Hematopoietic multipotent progenitor cell treated with erythropoietin and hydrocortisone succinate and interleukin-3 and kit ligand, for 4 days (in vitro differentiated cells): ENCODE measurements around the gene SDCCAG8.
A peak's percentile ranks its signal among the peaks of the same experiment; 100 is the strongest.

Experiments used
- DNase-seq: peaks from one replicate; pipeline ENCODE4 v3.0.0-alpha.2; 2015

SDCCAG8 gene

DNA sequence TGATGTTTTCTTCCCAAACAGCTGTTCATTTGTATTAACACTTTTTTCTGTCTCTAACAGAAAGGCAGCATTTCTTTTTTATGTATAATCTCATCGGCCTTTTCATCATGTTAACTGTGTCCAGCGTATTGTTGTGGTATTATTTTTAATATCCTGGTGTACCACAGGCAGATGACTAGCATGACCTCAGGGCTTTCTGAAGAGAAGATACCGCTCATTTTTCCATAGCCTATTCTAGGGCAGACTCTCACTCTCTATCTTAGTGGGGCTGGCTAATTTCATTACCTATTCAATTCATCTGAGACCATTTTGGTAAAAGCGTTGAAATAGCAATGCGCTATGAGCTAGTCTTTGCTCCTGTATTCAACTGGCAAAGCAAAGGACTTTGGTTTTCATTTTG lies 209.9 kb downstream of the SDCCAG8 start:
- no peak for DNase-seq

DNA sequence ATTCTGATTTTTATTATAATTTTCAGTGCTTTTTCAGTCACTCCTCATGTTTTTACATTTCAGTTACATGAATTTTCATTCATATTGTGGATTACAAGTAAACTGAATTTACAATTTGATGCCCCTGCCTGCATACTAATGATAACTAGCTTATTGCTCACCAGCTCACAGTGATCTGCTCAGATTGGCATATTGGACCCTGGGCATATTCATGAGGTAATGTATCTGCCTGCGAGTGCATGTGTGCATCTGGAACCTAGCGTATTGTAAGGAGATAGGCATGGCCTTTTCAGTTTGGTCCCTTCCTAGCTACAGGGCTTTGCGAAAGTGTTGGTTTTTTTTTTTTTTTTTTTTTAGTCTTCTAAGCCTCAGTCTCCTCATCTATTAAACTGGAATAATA lies 213.7 kb downstream of the SDCCAG8 start:
- DNase-seq: no peak

DNA sequence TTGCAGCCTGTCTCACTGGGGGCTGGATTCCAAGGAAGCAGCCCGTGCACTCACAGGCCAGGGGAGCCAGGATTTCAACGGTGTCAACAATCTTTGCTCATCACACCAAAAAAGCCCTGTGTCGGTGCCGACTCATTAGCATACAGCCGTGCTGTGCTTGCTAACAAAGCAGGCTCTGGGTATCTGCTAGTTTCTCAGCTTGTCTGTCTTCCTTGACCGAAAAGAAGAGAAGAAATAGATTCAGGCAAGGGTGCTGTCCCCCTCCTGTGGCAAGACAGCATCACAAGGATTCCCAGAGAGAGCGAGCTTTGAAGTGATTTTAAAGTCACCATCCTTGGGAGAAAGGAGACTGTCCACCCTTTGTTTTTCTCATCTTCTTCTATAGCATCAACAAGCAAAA lies 214.7 kb downstream of the SDCCAG8 start:
- DNase-seq: no peak

DNA sequence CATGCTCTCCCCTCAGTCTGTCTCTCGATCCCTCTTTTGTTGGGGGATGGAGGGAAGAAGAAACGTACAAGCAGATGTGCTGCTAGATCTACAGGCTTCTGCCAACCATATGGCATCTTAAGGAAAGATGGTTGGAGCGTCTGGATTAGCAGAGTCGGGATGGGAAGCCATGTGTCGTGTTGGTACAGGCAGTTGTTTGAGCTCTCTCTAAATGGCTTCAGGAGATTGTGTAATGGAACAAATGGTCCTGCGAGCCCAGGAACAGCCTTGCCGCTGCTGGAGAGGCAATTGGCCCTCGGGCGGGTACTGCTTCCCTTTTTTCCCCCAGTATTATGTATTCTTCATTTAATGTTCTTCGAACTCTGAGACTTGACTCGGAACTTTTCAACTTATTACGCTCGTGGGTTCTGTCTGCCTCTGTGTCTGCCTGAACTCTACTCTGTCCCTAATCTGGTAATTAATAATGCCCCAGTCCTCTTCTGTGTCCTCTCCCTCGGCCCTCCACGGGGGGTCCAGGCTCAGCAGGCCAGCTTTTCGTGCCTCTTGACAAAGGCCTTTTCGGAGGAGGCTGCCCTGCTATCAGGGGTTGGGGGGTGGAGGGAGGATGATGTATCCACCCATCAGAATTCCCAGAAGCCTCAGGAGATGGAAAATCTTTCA lies 215.3 kb downstream of the SDCCAG8 start:
- peak; percentile 32 for DNase-seq

DNA sequence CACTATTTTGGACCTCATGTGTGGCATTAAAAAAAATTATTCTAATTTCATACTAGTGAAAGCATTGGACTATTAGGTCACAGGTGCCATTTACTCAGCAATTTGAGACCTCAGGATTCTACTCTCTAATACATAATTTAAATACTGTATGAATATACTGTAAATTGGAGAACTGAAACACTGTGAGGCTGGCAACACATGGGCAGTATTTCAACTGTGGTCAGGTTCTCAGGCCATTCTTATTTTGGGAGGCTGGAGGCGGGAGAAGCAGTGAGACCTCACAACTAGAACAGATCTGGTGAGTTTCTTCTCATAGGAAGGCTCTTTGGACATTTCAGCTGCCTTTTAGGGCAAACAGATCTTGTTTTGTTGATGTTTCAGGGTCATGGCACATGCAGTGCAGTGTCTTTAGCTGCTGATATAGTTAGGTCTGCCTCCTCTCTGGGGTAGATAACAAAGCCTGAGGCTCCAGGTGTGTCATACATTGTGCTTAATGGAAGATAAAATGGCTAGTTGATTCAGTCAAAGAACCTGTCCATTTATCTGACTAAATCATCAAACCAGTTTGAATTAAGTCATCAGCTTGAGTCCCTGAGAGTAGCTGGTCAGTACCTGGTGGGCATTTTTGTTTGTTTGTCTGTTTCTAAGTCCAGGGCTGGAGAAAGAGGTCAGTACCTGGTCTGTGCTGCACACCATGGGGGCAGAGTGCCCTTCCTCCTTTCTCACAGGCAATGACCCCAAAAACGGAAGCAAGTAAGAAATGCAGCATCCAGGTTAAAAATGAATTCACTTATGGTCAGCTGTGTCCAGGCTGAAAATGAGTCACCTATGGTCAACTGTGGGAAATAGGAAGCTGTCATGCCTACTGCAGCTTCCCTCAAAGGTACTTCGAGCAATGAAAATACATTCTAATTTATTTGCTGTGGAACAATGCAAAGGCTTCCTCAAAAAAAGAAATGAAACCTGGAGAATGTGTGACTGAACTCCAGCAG lies 216.2 kb downstream of the SDCCAG8 start:
- DNase-seq: peak; percentile 30

DNA sequence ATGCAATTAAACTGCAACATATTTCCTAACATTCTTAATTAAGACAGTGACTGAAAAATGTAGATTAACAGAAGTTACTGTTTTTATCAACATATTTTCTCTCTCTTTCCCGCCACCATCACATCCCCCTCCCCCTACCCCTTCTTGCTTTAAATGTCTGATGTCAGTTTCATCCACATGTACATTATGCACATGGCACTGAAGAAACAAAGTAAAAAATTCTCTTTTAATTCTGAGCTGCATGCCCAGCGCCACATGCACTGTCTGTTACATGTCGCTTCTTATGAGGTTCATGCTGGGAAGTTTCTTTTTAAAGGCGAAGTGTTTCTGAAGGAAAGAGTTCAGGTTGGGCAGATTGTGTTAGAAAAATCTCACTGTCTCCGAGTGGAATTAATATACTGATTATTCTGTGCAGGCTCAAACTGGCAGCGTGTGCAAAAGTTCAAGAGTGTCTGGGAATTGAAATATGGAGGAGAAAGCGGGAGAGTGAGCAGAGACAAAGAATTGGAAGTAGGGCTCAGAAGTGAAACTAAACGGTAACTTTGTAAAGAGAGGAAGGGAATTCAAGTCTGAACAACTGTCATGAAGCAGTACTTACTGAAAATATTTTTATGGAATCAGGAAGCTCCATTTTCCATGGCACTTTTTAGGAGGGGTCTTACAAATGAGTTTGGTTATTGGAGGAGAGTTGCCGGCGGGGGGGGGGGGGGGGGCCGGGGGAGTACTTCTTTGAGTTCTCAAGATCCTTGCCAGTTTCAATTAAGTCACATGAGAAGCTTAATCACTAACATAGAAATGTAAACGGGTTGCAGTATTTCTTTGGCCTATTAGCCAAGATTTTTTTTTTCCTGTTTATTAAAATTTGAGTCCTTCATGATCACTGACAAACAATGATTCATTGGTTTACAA lies 217.6 kb downstream of the SDCCAG8 start:
- peak; percentile 62 for DNase-seq

DNA sequence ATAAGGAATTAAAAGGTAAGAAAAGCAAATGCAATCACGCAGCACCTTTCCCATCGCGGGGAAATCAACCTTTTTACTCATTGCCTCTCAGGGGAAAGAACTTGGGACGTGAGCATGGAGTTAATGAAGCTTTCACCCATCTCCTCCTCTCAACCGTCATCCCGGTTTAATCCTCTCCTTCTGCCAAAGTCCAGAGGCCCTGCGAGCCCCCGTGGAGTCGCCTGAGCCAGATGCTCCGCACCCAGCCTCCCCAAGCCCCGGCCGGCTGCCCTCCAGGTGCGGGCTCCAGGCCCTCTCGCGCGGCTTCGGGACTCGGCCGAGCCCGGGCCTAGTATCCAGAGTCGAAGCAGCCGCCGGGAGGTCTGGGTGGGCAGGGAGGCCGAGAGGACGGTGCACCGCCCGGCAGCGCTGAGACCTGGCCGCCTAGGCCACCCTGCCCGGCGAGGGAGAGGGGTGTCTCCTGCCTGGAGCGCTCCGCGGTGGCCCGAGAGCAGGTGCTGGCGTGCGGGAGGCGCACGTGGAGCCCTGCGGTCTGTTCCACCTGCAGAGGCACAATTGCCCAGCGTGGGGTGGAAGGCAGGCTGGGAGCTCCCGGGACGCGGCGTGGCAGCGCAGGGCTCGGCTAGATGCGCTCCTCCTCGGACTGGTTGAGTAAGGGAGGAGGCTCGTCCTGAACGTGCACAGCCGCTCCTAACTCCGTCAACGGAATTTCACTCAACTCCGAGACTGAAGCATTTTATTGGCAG lies 218.5 kb downstream of the SDCCAG8 start:
- DNase-seq: no peak

DNA sequence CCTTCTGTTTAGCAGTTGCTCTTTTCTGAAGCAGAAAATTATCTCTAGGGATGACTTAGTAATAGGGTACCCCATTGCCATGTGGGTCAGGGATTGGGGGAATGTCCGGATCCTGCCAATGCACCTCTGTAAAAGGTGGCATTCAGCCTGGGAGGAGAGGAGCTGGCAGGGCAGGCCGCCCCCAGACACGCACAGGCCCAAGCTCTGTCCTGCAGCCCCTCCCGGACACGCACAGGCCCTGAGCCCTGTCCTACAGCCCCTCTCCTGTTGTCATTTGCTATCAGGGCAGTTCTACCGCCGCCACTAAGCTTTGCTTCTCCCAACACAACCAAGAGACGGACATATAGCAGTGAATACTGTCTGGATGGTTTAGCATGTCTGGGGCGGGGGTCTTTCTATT lies 219.1 kb downstream of the SDCCAG8 start:
- DNase-seq: no peak

DNA sequence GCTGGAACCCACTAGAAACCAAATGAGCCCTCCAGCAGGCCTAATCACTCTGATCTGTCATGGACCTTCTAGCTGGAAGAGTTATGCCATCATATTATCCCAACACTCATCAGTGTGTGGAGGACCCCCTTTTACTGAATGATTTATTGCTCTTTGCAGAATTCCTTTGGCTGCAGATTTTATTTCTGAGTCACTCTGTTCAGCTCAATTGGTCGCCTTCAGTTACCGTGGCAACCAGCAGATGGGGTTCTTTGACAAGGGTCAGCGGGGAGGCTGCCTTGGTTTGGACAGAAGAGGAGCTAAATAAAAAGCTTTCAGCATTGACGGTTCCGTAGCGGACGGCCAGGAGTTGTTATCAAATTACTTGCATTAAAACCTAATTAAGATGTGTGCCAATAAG lies 220.1 kb downstream of the SDCCAG8 start:
- peak; percentile 62 for DNase-seq

DNA sequence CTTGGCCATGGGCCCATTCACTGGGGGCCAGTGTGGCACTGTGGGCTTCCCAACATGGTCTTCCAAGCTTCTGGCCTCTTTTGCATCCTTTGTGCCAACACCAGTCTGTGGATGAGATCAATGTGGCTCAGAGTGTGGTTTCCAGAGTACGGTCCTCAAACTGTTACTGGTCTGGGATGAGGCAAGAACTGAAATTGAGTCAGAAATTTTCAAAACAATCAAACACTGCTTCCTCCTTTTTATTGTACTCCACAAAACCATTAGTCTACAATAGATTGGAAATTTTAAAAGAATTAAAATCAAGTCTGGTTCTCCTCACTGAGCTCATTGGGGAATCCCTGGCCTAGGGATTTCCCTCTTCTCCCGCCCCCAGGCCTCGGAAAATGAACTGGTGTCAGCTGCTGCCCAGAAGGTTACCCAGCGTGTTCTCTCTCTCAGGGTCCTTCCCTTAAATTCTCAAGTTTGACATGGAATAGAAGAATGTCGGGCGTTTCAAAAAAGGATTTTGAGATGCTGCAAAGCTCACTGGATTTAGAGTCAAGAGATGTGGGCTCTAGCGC lies 222.0 kb downstream of the SDCCAG8 start:
- DNase-seq: peak; percentile 56

DNA sequence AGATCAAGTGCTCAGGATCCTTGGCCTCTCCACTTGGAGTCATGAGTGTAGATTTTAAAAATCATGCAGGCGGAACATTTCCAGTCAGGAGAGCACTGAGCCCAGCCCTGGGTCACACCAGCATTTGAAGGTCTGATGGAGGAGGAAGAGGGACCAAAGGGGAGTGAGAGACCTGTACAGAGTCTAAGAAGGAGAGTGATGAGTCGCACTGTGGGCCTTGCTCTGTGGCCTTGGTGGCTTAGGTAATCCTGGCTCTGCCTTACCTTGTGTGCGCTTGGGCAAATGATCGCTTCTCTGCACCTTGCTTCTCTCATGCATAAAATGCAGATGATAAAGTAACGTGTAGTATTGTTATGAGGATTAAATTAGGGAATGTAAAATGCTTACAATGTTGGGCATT lies 225.3 kb downstream of the SDCCAG8 start:
- DNase-seq: no peak

DNA sequence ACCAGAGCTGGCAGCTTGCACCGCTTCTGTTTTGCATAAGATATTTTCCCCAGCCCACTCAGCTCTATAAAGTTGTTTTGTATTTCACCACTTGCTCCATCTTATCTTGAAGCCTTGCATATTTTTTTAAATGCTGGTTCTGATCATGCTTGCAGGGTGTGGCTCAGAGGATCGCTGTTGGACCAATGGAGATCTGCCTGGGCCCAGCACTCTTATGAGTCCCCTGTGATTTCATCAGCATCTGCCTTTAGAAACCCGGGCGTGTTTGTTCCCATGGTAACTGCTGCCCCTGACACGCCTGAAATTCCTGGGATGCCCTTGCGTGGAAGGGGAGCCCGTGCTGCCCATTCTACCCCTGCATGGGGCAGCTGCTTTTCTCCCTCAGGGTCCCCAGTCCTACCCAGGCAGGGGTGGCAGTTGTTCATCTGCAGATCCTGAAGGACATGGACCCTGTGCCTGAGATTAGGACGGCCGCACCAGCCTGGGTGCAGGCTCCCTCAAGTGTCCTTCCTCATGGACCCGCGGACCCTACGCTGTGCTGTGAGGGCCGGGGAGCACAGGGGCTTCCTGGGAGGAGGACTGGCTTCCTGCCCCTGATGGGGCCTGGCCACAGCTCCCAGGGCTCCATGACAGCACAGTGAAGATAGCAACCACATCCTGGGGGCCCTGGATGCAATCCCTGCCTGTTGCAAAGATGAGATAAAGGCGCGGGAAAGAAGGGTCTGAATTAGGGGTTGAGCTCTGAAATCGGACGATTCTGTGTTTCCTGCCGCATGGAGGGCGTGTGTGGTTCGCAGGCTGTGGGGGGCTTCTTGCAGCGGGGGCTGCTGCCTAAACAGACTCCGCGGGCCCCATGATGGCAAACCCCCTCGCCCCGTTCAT lies 226.5 kb downstream of the SDCCAG8 start:
- DNase-seq: peak; percentile 77

DNA sequence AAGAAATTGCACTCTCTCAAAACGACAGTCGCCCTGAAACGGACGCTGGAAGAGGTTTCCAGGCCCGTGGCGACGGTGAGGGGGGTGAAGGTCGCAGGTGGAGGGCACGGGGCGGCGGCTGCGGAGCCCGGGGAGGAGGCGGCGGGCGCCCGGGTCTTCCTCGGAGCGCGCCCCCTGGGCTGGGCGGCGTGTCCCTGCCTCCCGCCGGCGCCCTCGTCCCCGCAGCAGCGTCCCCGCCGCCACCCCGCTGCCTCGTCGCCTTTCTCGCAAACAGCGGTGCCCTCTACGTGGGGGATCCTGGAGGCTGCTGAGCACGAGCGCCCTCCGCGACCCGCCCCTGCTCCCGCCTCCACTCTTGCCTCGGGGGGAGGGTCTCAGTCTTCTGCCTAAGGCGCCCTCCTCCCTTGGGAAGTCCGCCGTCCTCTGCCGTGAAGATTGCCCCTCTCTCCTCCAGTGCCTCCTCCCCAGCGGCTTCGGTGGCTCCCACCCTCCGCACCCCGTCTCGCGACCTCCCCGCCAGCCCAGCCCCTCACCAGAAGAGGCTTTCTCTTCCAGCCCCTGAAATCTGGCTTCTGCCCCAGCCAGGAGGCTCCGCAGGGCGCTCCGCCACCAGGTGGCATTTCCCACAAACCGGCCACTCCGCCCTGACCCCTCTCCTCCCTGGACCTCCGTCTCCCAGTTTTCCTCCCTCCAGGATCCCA lies 227.4 kb downstream of the SDCCAG8 start:
- peak; percentile 46 for DNase-seq

DNA sequence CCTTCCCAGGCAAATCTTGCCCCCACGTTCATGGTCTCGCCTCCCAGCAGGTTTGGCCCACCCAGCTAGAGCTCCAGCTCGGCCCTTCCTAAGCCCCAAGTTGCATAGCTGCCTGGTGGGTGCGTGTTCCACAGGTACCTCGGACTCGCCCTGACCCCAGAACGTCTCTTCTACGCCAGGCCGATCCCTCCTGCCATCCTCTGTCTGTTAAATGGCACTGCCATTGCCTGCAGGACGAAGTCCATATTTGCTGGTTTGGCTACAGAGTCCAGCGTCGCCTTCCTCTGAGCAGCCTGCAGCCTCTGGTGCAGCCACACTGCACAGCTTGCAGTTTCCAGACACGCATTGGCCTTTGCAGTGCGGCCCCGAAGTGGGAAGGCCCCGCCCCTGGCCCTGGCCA lies 228.1 kb downstream of the SDCCAG8 start:
- DNase-seq: no peak

DNA sequence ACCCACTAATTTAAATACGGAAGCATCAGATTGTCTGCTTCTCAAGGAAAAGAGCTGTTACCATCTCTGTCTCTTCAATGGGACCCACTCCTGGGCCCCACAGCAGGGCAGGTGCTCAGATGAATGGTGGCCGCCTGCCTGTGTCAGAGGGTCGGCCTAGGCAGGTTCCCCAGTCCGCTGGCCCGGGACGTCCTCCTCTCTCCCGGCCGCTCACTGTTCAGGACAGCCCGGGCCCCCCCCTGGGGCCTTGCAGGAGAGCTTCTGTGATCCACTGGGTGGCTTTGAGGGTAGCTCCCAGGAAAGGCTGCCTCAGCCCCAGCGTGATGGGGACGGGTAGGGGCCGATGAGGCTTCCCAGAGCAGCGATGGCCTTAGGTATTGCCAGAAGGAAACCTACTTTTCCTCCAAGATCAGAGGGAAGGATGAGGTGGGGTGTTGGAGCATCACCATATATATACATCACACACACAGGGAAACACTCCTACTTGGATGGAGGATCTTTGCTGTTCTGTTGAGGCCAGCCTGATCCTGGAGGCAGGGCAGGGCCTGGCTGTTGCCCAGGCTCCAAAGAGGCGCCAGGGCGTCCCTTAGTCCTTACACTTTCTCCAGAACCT lies 231.3 kb downstream of the SDCCAG8 start:
- DNase-seq: no peak

DNA sequence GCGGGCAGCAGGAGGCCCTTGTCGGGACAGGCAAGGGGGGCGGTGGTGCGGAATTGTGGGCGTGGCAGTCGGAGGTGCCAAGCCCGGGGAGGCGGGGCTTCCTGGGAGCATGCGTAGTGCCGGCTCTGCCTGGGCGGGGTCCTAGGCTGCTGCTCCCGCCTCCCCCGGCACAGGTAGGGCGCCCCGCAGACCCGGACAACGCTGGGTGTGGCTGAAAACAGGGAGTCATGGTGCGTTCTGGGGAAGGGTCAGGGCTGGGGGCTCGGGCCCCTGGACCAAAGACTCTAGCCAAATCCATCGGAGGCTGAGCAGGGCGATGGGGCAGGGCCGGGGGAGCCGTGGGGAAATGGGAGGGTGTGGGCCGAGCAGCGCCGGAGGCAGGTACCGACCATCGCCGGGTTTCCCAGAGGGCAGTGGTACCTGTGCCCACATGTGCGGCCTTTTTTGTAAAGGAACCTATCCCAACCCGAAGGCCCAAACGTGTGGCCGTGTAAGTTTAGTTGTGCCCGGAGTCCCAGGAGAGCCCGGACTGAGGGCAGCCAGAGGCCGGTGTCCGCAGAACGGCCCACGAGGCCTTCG lies 231.9 kb downstream of the SDCCAG8 start:
- no peak for DNase-seq

DNA sequence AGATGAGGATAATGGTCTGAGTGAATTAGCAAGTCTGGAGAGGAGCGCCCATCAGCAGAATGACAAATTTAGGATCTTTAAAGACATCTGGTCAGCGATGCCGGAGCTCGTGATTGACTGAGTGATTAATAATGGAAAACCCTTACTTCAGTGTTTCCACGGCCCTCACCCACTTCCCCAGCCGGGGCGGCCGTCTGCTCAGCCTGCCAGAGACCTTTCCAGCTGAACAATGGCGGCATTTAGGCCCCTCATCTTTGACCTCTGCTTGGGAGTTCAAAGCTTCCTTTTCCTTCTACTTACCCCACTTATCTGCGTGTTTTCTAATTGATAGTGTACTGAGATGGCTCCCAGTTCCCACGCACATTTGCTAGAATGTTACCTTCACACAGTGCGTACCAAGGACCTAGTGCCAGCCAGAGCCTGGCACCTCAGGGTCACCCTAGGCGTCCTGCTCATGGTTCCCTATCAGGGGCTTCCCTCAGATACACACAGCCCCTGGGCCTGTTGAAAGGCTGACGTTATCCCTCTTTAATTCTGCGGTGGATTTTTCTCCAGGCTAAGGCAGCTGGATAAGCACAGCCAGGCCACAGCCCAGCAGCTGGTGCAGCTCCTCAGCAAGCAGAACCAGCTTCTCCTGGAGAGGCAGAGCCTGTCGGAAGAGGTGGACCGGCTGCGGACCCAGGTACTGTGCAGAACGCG lies 232.8 kb downstream of the SDCCAG8 start:
- DNase-seq: no peak

DNA sequence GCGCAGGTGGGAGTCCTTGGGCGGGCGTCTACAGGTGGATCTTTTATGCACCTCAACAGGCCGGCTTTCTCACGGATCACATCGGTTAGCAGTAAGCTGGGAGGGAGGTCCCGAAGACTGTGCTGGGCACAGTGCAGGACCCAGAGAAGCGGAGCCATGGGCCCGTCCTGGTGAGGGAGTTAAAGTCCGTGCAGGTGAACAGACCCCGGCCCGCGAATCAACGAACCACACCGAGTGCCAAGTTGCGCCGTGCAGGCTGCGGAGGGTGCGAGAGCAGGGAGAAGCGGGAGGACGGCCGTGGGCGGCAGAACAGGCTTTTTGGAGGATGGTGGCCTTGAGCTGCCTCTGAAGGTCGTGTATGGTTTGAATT lies 233.3 kb downstream of the SDCCAG8 start:
- DNase-seq: no peak
